B cell (primary cell): Measurements from ENCODE around the gene SRGAP2.
"Not testable (repeated sequence)": the region's sequence is repeated elsewhere in the genome, so short reads cannot be mapped to it uniquely, and the experiment has no call there.

Source experiments
- CTCF ChIP-seq: fragments of 200-600 bp; IDR thresholded peaks from one replicate; pipeline ENCODE4 v1.8.0; 2022; ENCODE audit warnings: antibody characterized with exemption, mild to moderate bottlenecking
- EZH2 ChIP-seq: IDR thresholded peaks from 2 replicates; pipeline ENCODE4 v1.6.1; 2012; ENCODE audit warnings: borderline replicate concordance, low read depth, mild to moderate bottlenecking, moderate library complexity, low read length; ENCODE audit not compliant: insufficient read depth, poor library complexity, severe bottlenecking

- not testable (repeated sequence) for TF ChIP-seq EZH2, CTCF
These were observed 465 bp upstream of the SRGAP2 start, which contains the start of gene FAM72A for GRCh38 chr1:206202789-206203363.
